Epidermal melanocyte (primary cell): ENCODE measurements around the gene WDTC1.
A peak's percentile ranks its signal among the peaks of the same experiment; 100 is the strongest.

Source experiments
- DNase-seq: peaks from one replicate; pipeline ENCODE4 v3.0.0; 2011; ENCODE audit warnings: low spot score; ENCODE audit not compliant: insufficient read length

Gene WDTC1

DNA sequence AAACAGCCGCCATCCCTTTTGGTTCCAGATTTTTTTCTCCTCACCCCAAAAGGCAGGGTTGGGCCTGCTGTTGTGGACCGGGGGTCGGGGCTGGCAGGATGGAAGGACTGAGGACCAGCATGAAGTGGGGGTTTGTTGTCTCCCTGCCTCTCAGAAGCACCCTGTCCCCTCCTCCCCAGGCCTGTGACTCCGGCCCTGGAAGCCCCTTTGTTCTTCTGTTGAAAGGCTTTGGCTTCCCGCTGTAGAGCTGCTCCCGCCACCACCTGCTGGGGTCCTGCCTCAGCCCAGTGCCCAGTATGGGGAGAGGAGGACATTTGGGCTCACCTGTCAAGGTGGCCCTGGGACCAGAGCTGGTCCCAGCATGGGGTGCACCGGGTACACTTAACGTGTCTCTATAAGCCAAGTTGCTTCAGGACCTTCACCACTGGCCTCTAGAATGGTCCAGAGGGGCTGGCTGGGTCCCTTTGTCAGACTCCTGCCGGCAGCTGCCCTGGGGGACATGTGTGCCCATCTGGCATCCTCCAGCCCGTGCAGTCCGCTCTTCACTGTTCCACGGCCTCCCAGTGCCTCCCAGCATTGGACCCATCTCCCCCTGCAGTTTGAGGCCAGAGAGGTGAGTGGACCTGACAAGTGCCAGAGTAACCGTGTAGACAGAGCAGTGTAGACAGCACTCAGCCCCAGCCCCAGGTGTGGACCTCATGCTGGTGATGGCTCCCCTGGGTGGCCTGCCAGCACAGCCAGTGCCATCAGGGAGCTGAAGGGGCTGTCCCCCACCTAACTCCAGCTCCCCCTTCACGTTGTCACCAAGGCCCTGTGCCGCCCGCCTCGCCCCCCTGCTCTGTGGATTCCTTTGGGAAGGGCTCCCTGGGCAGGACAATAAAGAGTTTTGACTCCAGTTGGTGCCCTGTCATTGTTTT lies 101.3 kb downstream of the WDTC1 start:
- no peak for DNase-seq

DNA sequence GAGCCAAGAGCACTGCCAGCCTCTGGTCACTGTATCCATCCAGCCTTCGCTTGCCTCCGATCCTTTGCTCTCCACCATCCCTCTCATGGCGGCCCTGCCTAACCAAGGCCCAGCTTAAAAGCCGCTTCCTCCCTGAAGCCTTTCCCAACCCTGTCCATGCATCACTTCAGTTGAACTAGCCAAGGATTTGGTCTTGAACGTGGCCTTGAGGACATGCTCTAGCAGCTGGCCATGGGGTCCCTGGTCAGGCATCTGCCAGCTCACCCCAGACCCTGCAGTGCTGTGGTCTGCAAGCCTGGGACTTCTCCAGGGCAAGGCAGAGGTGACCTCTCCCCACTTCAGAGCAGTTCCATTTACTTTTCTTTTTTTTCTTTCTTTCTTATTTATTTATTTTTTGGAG lies 102.3 kb downstream of the WDTC1 start:
- DNase-seq, result no peak

DNA sequence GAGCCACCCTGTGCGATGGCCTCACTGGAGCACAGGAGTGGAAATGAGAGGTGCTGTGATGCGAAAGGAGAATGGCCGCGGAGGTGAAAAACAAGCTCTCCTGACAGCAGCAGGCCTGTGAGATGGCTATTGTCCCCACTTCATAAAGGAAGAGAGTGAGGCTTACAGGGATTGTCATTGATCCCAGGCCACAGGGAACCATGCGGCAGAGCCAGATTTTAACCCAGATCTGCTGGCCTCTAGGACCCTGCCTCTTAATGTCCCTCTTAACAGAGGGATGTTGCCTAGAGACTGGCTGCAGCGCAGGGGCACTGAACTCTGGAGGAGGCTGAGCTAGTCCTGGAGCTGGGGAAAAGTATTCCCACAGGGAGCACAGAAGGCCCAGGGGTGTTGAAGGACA lies 104.3 kb downstream of the WDTC1 start:
- DNase-seq, result no peak

DNA sequence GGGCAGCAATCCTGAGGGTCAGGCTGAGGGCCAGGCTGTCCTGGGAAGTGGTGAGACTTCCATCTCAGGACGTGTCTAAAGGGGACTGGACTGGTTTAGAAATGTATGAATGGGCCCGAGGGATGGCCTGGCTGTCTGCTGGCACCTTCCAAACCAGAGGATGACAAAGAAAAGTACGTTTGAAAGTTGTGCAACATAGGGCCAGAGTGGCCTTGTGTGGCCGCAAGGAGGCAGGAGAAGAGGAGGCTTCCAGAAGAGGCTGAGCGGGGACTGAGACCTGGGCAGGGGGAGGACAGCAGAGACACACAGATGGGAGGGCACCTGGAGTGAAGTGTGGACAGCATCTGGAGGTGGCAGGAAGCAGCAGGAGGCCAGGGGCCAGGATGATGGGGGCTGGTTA lies 104.8 kb downstream of the WDTC1 start:
- DNase-seq, result no peak

DNA sequence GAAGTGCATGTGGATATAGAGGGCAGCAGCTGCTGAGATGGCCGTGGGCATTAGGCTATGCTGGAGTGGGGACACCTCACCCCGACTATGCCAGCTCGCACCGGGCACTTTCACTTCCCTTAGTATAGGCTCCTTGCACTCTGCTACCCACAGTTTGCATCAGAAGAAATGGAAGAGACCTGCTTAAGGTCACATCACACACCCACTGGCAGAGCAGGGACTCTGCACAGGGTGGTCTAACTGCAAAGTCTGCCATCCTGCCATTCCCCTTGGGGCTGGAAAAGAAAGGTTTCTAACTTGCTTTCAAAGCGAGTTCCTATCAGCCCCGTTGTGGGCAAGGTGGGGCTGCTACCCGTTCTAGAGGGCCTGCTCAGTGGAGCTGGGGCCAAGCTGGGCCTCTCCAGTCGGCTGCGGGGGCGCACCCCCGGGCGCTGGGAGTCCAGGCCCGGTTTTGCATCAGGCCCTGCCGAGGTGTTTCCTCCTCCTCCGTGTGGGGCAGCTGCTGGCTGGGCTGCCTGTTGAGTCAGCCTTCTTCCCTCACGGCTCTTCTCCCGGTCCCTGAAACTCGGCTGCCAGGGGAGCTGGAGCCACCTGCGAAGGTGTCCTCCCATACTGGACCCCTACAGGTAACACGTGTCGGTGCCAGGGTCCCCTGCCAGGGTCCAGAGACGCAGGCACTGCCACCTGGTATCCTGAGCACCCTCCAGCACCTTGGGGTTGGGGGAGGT lies 107.3 kb downstream of the WDTC1 start, which contains the start of gene SYTL1:
SYTL1 (plus strand) TSS at position 498 of the 728 bp plus-strand sequence. CDS start 3,313 bp downstream, outside the sequence.
- DNase-seq, result peak; percentile 50

DNA sequence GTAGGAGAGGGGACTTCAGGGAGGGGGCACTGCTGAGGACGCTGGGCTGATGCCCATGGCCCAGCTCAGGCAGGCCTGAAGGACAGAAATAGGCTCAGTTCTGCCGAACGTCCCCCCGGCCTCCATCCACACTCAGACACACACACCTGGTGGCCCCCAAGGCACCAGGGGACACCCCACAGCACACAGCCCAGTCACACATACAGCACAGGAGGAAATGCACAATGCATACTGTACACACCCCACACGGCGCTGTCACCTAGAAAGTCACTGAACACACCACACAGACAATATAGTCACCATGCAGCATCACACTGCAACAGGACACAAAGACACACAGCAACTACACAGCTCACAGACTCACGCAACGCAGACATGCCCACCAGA lies 108.0 kb downstream of the WDTC1 start:
- no peak for DNase-seq

DNA sequence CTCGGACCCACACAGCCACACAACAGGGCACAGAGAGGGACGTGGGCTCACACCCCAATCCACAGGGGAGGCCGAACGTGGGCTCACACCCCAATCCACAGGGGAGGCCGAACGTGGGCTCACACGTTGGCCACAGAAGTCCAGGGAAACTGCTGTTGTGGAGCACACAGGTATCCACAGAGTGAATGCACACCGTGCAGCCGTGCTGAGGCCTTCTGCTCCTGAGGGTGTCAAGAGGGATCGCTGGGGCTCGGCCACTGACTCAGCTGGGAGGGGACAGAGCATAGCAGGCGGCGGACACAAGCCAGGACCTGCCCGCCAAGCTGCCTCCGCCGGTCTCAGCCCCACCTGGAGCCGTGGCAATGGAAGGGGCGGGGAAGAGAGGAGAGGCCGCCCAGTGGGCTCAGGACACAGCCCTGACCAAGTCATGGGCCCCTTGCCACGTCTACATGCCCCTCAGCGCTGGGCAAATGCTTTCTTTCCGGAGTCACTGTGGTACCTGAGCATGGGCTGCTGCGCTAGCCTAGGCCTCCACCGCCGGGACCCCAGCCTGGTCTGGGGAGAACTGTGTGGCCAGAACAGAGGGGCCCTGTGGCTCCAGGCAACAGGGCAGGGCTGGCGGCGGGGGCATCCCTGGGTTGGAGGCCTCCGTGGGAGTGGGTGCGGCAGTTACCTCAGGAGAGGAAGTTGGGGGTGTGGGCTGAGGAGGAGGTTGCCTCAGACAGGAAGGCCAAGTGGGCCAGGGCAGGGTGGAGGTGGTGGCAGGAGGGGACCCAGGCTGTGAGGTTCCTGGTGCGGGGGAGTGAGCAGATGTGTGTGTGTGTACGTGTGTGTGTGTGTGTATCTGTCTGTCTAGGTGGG lies 108.6 kb downstream of the WDTC1 start:
- no peak for DNase-seq

DNA sequence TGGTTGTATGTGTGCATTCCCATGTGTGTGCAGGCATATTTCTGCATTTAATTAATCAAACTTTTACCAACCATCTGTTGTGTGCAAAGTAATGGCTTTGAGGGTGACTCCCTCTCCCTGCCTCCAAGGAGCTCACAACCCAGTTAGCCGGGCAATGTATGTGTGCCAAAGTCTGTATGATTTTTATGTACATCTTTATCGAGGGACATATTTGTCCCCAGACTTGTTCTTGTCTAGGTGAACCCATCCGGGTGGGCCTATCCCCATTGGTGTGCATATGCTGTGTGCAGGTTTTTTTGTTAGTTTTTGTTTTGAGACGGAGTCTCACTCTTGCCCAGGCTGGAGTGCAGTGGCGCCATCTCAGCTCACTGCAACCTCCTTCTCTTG lies 109.2 kb downstream of the WDTC1 start:
- DNase-seq, result no peak

DNA sequence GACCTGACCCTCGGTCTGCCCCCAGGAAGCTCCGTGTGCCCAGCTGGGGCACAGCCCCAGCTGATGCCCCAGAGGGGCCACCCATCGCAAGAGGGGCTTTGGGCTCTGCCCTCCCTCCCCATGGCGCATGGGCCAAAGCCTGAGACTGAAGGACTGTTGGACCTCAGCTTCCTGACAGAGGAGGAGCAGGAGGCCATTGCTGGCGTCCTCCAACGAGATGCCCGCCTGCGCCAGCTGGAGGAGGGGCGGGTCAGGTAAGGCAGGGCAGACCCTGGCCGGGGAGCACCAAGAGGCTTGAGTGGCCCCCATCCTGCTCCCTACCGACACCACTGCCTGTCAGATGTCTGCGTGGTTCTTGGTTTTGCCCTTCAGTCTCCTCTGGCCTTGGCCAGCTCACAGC lies 110.8 kb downstream of the WDTC1 start:
- no peak for DNase-seq

DNA sequence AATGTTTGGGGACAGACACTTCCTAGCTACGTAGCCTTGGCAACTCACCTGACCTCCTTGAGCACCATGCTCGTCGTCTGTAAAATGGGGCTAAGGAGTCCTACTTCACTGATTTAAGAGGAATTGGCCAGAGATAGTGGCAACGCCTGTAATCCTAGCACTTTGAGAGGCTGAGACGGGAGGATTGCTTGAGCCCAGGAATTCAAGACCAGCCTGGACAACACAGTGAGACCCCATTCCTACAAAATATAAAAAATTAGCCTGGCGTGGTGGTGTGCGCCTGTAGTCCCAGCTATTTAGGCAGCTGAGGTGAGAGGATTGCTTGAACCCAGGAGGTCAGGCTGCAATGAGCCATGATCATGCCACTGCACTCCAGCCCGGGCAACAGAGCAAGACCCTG lies 111.9 kb downstream of the WDTC1 start:
- no peak for DNase-seq

DNA sequence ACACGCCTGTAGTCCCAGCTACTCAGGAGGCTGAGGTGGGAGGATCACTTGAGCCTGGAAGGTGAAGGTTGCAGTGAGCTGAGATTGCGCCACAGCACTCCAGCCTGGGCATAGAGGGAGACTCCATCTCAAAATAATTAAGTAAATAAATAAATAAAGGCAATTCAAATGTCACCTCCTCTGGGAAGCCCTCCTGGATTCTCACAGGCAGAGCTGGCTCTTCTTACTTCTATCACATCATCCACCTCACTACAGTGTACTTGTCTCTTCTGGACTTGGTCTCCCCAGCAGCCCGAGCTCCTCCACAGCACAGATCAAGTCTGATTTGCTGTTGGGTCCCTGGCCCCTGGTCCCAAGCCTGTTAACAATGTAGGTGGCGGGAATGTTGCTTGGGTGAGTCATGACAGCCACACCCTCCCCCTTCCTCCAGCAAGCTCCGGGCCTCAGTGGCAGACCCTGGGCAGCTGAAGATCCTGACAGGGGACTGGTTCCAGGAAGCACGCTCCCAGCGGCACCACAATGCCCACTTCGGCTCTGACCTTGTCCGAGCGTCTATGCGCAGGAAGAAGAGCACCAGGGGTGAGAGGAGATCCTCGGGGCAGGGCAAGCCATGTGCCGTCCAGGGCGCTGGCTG lies 112.7 kb downstream of the WDTC1 start:
- no peak for DNase-seq

DNA sequence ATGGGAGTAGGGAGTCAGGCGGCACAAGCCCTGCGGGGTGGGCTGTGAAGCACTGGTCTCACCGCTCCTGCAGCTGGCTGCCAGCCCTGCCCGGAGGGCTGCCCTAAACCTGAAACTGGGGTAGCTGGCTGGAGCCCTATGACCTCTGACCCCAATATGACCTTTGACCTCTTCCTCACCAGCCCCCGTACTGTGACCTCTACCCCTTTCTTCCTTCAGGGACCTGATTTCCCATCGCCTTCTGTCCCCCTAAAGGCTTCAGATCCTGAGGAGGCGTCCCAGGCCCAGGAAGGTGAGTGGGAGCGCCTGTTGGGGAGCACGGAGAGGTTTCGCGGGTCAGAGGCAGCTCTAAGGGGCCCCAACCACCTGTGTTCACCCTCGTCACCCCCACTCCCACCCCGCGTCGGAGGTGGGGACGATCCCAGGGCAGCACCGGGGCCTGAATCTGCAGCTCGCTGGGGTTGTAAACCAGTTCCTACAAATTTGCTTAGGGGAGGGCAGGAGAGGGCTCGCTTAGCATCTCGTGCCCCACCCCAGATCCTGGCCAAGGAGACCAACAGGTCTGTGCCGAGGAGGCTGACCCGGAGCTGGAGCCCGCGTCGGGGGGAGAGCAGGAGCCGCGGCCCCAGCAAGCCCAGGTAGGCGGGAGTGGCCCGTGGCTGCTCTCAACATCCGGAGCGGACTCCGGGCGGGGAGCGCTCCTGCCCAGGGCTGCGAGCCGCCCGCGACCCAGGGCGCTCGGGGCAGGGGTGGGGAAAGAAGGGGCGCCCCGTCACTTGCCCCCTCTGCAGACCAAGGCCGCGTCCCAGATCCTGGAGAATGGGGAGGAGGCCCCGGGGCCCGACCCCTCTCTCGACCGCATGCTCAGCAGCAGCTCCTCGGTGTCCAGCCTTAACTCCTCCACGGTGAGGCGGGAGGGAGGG lies 114.7 kb downstream of the WDTC1 start:
- no peak for DNase-seq

DNA sequence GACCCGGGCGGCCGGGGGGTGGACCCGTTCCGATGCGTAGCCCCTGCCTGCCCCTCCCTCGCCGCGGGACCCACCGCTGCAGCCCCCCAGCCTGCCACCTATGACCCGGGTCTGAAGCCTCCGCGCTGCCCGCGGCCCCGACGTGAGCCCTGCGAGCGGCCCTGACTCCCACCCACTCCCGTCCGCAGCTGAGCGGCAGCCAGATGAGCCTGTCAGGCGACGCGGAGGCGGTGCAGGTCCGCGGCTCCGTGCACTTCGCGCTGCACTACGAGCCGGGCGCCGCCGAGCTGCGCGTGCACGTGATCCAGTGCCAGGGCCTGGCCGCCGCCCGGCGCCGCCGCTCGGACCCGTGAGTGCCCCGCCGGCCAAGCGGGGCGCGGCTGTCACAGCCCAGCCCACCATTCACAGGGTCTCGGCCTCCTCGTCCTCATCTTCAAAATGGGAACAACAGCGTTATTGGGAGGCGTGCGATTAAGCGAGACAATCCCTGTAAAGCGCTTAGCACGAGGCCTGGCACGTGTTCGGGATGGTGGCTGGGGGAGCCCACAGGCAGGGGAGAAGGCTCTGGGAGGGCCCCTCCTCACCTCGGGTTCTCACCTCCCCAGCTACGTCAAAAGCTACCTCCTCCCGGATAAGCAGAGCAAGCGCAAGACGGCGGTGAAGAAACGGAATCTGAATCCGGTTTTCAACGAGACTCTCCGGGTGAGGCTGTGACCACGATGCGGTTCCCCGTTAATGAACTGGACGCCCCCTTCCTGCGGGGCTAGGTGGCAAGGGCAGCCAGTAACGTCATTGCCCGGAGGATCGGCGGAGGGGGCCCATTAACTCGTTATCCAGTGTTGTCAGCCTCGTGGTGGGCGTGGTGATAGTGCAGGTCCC lies 115.6 kb downstream of the WDTC1 start:
- DNase-seq, result peak; percentile 78

DNA sequence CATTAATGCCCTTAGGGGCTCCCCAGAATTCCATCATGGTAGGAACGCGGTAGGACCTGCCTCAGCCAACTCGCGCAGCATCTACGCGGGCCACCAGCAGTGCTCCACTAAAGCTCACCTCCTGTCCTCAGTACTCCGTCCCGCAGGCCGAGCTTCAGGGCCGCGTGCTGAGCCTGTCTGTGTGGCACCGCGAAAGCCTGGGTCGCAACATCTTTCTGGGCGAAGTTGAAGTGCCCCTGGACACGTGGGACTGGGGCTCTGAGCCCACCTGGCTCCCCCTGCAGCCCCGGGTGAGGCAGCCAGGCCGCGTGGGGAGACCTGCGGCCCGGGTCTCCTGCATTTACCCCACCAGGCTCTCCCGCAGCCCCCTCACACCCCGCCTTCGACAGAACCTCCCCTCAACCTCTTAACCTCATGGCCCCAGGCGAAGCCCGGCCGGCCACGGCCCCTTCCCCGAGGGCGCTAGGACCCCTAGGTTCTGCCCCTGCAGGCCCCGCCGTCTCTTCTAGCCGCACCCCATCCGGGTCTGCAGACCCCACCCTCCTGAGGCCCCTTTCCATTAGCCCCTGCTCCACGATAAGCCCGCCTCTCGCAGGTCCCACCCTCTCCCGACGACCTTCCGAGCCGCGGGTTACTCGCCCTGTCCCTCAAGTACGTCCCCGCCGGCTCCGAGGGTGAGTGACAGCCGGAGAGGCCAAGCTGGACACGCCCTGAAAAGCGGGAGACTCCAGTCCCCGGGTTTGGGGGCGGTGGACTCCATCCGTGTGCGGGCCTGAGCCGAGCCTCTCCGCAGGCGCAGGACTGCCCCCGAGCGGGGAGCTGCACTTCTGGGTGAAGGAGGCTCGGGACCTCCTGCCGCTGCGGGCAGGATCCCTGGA lies 116.5 kb downstream of the WDTC1 start:
- DNase-seq, result no peak

DNA sequence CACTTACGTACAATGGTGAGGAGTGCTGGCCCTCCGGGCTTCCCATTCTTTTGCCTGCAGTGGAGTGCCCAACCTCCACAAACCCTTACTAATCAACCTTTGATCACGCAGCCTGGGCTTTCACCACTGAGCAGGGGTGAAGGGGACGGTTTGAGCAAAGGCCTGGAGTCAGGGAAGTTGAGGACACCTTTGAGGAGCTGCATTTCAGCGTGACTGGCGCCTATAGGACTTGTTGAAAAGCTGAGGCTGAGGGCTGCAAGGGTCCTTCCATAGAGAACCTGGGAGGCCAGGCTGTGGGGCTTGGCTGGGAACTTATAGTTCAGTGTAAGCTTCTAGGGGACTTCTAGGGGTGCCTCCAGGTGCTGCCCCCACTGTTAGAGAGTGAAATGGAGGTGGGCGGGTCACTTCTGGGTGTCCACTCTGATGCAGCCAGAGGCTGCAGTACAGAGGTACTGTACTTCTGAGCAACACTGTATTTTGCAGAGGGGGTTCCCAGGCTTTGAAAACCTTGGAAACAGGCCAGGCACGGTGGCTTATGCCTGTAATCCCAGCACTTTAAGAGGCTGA lies 117.2 kb downstream of the WDTC1 start:
- no peak for DNase-seq

DNA sequence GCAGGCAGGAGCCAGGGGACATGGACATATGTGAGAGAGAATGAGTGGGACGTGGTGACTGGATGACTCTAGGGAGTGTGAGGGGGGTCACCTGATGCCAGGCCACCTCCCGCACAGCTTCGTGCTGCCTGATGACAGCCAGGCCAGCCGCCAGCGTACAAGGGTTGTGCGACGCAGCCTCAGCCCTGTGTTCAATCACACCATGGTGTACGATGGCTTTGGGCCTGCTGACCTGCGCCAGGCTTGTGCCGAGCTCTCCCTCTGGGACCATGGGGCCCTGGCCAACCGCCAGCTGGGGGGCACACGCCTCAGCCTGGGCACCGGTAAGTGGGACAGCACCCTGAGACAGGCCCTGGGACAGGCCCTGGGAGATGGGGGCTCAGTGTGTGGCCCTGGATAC lies 118.7 kb downstream of the WDTC1 start:
- no peak for DNase-seq

DNA sequence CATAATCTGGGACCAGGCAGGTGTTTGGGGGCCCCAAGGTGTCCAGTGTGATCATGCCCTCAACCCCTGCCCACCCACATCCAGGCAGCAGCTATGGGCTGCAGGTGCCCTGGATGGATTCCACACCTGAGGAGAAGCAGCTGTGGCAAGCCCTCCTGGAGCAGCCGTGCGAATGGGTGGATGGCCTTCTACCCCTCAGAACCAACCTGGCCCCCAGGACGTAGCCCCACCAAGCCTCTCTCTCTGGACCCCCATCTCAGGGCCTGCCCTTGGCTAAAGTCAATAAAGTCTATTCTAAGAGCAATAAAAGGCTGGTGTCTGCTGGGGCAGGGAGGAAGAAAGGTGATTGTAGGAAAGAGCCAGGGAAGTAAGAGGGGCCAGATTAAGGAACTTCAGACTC lies 119.2 kb downstream of the WDTC1 start:
- DNase-seq, result no peak

DNA sequence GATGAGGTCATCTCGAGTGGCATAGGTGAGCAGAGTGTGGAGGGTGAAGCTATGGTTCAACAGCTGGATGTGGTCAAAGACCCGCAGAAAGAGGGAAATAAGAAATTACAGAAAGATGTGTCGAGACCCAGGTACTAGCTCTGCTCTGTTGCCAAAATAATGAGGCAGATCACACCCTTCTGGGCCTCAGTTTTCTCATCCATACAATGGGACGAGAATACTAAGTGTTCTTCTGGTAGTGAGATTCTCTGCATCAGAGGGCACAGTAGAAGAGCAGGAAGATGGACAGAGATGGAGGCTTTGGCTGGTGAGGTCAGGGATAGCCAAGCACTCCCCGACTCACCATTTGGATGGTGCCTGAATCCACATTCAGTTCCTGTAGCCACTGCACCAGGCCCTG lies 121.3 kb downstream of the WDTC1 start:
- DNase-seq, result no peak
